Right lobe of liver (tissue), 6 donors: ENCODE data around the gene OR7G1. TPM values are rescaled to one million over a fixed set of nuclear protein-coding genes. Genes with fewer than 3 reads are reported as not detected.

Experiments used
- ATAC-seq, 4 donors: fragments of 200-7000 bp; cut with Tn5 transposase; one replicate each; pipeline ENCODE4 v1.9.1; 2020; ENCODE audit warnings: mild to moderate bottlenecking in 4 of 4, moderate library complexity in 4 of 4
- DNase-seq, 3 donors: peaks; one replicate each; pipeline ENCODE4 v3.0.0-alpha.2; 2020
- H3K27ac ChIP-seq, 3 donors: fragments of 200-600 bp; one replicate each; pipeline ENCODE4 v1.8.0; 2022
- H3K27me3 ChIP-seq, 2 donors: fragments of 200-600 bp; one replicate each; pipeline ENCODE4 v1.8.0; 2022
- H3K36me3 ChIP-seq, 4 donors: fragments of 200-600 bp; sonication (generic) in 1 of 4; one replicate each; pipeline versions ENCODE4 v1.5.1 to v1.8.0; 2017 to 2022; ENCODE audit warnings: control low read depth in 1 of 4
- H3K4me1 ChIP-seq, 4 donors: fragments of 200-600 bp; sonication (generic) in 1 of 4; one replicate each; pipeline versions ENCODE4 v1.5.1 to v1.8.0; 2017 to 2022; ENCODE audit warnings: control low read depth in 1 of 4
- H3K4me3 ChIP-seq, 3 donors: fragments of 200-600 bp; one replicate each; pipeline ENCODE4 v1.8.0; 2022
- H3K9me3 ChIP-seq, 4 donors: fragments of 200-600 bp; sonication (generic) in 1 of 4; one replicate each; pipeline versions ENCODE4 v1.5.1 to v1.8.0; 2017 to 2022; ENCODE audit warnings: control low read depth in 1 of 4
- POLR2A ChIP-seq: fragments of 450-650 bp; IDR thresholded peaks from one replicate; pipeline ENCODE4 v1.6.1; 2017; ENCODE audit warnings: antibody characterized with exemption, mild to moderate bottlenecking
- WGBS: methylation state at CpG from one replicate; pipeline ENCODE4 v1.1.6; 2018; ENCODE audit warnings: low coverage, low lambda C conversion rate; ENCODE audit not compliant: insufficient coverage; ENCODE audit errors: missing lambda C conversion rate; 5-methylcytosine and 5-hydroxymethylcytosine counted together
- intact Hi-C, 2 donors: fragments of 100-400 bp; cut with DNase I; formaldehyde crosslinking; loops; one replicate each; pipeline versions ENCODE4 v1.11.2 to v1.14.1; 2022
- long read RNA-seq: library from polyadenylated mRNA; unstranded; transcript quantifications from one replicate; pipeline ENCODE4 v2.0.0, GENCODE V29; 2019
- total RNA-seq, 6 experiments: library from RNA; depleted of rRNA in 2 of 6; stranded (reverse); fragments of >200 nt in 2 of 6; fragmentation: NEBNext Ultra II Directional in 3 of 6; extraction: Animal tissue kit (Norgen Biotek cat#: 25700) in 3 of 6; gene quantifications; one replicate each; pipeline versions ENCODE4 v1.1.0 to v1.2.4, GENCODE V29; 2016 to 2023
- TF ChIP-seq, protein P1 (sequence below), 4 donors: fragments of 200-600 bp in 3 of 4; fragments of 450-650 bp in 1 of 4; IDR thresholded peaks; one replicate each; pipeline versions ENCODE4 v1.5.1 to v1.8.0; 2016 to 2022; ENCODE audit warnings: antibody characterized with exemption in 4 of 4, mild to moderate bottlenecking in 2 of 4
- donor health status: DM: no; HTN: yes; CAD: no.
- donor health status: DM: no; HTN: no; CAD: no.
- donor health status: DM: no; HTN: no; CAD: no.
- donor health status: DM: no; HTN: yes; CAD: no.
- donor health status: DM: no; HTN: yes; CAD: no.

OR7G1 gene, protein sequence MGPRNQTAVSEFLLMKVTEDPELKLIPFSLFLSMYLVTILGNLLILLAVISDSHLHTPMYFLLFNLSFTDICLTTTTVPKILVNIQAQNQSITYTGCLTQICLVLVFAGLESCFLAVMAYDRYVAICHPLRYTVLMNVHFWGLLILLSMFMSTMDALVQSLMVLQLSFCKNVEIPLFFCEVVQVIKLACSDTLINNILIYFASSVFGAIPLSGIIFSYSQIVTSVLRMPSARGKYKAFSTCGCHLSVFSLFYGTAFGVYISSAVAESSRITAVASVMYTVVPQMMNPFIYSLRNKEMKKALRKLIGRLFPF
- not detected for total RNA-seq
- long read RNA-seq = 0 reads

DNA sequence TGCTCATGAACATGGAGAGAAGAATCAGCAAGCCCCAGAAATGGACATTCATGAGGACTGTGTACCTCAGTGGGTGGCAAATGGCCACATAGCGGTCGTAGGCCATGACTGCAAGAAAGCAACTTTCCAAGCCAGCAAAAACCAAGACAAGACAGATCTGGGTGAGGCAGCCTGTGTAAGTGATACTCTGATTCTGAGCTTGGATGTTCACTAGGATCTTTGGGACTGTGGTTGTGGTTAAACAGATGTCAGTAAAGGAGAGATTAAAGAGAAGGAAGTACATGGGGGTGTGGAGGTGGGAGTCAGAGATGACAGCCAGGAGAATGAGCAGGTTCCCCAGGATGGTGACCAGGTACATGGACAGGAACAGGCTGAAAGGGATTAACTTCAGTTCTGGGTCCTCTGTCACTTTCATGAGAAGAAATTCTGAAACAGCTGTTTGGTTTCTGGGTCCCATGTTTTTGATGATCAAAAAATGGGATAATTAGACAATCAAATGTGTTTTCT lies at the start of gene OR7G1:
Gene OR7G1 (minus strand): TSS at position 457 of the 507 bp plus-strand sequence. CDS start 0 bp downstream, at position 457.
- TF ChIP-seq, protein P1, sequence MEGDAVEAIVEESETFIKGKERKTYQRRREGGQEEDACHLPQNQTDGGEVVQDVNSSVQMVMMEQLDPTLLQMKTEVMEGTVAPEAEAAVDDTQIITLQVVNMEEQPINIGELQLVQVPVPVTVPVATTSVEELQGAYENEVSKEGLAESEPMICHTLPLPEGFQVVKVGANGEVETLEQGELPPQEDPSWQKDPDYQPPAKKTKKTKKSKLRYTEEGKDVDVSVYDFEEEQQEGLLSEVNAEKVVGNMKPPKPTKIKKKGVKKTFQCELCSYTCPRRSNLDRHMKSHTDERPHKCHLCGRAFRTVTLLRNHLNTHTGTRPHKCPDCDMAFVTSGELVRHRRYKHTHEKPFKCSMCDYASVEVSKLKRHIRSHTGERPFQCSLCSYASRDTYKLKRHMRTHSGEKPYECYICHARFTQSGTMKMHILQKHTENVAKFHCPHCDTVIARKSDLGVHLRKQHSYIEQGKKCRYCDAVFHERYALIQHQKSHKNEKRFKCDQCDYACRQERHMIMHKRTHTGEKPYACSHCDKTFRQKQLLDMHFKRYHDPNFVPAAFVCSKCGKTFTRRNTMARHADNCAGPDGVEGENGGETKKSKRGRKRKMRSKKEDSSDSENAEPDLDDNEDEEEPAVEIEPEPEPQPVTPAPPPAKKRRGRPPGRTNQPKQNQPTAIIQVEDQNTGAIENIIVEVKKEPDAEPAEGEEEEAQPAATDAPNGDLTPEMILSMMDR (IDR thresholded peaks at IDR 0.05) = no peak
- no peak for TF ChIP-seq POLR2A
- Histone ChIP-seq H3K27ac (no peak within 1 kb of the TSS), H3K4me3 (no peak within 1 kb of the TSS), H3K36me3 (no peaks in the 10 kb centered on the region), H3K27me3 (no peaks in the 10 kb centered on the region), H3K9me3 (no peaks in the 10 kb centered on the region), H3K4me1 (no peaks in the 10 kb centered on the region)
- 72% methylated on average over 2 of the region's 2 CpGs for WGBS
- intact Hi-C loops = no loop called here
- no peak for ATAC-seq
- no peak for DNase-seq

DNA sequence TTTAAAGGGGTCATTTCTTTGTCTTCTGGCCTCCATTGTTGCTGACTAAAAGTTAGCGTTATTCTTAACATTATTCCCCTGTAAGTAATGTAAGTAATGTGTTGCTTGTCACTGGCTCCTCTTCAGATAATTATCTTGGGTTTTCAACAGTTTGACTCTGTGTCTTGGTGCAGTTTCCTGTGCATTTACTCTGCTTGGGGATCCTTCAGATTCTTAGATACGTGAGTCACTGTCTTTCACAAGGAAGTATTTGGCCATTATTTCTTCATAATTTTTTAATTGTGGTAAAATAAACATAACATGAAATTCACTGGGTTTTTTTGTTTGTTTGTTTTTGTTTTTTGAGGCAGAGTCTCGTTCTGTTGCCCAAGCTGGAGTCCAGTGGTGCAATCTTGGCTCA lies 49.7 kb upstream of the OR7G1 start:
- DNase-seq = no peak
- no peak for ATAC-seq
- TF ChIP-seq, protein P1 (IDR thresholded peaks at IDR 0.05) = no peak
- no peak for TF ChIP-seq POLR2A
- Histone ChIP-seq H3K9me3 (peaks cover 0 to 8% (median 3%) of the 10 kb centered on the region in 4 donors), H3K4me3 (no peak overlapping the region), H3K4me1 (no peaks in the 10 kb centered on the region), H3K27me3 (no peaks in the 10 kb centered on the region), H3K27ac (no peak overlapping the region), H3K36me3 (peaks cover 0 to 32% (median 20%) of the 10 kb centered on the region in 4 donors)
- intact Hi-C loops = no loop called here
- WGBS = 90% methylated on average over 3 of the region's 3 CpGs

DNA sequence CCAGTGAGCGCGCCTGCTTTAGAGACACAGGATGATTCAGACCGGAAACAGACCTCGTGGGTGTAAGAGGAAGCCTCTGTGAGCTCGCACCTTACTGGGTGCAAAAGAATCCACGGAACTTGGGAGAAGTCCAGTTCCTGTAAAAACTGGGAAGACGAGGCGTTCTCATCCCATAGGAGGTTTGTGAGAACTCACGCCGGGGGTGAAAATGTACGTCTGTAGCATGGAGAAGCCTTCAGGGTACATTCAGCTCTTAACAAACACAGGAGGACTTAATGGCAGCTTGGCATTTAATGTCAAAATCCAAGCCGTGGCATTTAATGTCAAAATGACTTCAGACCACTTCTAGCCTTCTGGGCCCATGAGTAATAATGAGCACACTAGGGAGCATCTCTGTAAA lies 45.9 kb upstream of the OR7G1 start:
- Histone ChIP-seq H3K4me1 (no peaks in the 10 kb centered on the region), H3K36me3 (peaks cover 0 to 68% (median 47%) of the 10 kb centered on the region in 4 donors), H3K9me3 (peaks cover 0 to 8% (median 6%) of the 10 kb centered on the region in 4 donors), H3K4me3 (no peak overlapping the region), H3K27ac (no peak overlapping the region), H3K27me3 (no peaks in the 10 kb centered on the region)
- WGBS = 94% methylated on average over 5 of the region's 12 CpGs
- DNase-seq (no peak), ATAC-seq (no peak)
- intact Hi-C loops = no loop called here
- no peak for TF ChIP-seq POLR2A

DNA sequence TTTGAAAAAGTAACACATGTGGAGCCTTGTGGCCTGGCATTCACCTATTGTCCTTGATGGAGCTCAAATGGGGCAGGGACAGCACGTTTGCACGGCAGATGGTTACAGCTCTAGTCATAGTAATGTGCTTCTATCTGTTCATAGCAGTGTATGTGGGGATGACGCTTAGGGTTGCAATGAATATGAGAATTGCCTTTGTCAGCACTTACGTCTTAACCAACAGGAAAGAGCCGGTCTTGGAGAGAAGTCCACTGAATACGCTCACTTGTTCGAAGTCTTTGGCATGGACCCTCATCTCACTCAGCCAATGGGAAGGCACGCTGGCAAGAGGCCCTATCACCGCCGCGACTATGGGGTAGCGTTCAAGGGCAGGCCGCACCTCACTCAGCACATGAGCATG lies 44.3 kb upstream of the OR7G1 start:
- ATAC-seq = no peak
- Histone ChIP-seq H3K9me3 (peaks cover 0 to 8% (median 6%) of the 10 kb centered on the region in 4 donors), H3K27me3 (no peaks in the 10 kb centered on the region), H3K4me3 (no peak overlapping the region), H3K4me1 (no peaks in the 10 kb centered on the region), H3K36me3 (peaks cover 0 to 79% (median 51%) of the 10 kb centered on the region in 4 donors), H3K27ac (no peak overlapping the region)
- intact Hi-C loops = no loop called here
- no peak for DNase-seq
- no peak for TF ChIP-seq POLR2A
- TF ChIP-seq, protein P1 (IDR thresholded peaks at IDR 0.05) = no peak
- WGBS = 100% methylated on average over 4 of the region's 13 CpGs

DNA sequence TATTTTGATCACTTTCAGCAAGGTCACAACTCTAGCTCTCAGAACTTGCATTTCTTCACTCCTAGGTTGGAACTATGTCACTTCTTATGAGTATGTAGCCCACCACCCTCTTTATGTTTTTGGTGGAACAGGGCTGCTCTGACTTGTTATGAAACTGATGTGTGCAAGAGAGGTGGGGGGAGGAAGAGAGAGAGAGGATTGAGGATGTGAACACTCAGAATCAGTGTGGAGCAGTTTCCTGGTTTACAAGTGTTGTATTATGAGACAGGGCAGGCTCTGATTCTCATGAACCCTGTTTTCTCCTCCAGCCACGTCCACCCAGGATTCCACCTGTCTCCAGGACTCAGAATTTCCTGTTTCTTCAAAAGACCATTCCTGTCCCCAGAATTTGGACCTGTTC lies 40.7 kb upstream of the OR7G1 start:
- ATAC-seq (no peak), DNase-seq (no peak)
- H3K27me3 ChIP-seq = no peaks in the 10 kb centered on the region
- 88% methylated on average over 1 of the region's 1 CpG for WGBS
- no peak overlapping the region for H3K4me3 ChIP-seq
- H3K4me1 ChIP-seq = no peaks in the 10 kb centered on the region
- peaks cover 0 to 12% (median 3%) of the 10 kb centered on the region in 4 donors for H3K9me3 ChIP-seq
- TF ChIP-seq POLR2A = no peak
- TF ChIP-seq, protein P1 (IDR thresholded peaks at IDR 0.05) = no peak
- peaks cover 0 to 60% (median 41%) of the 10 kb centered on the region in 4 donors for H3K36me3 ChIP-seq
- H3K27ac ChIP-seq = no peak overlapping the region
- intact Hi-C loops = no loop called here
